Testis (tissue), 2 donors: Measurements from ENCODE around the gene SIRT5.

ENCODE experiments used
- CTCF ChIP-seq, 3 experiments: fragments of 450-650 bp in 2 of 3; fragments of 200-600 bp in 1 of 3; sonication (generic) in 1 of 3; IDR thresholded peaks; one replicate each; pipeline ENCODE4 v1.5.1; 2016 to 2019; ENCODE audit warnings: antibody characterized with exemption in 3 of 3, mild to moderate bottlenecking in 2 of 3, moderate library complexity in 1 of 3
- POLR2A ChIP-seq: fragments of 450-650 bp; IDR thresholded peaks from one replicate; pipeline ENCODE4 v1.6.1; 2017; ENCODE audit warnings: antibody characterized with exemption, mild to moderate bottlenecking, moderate library complexity

GRCh38 chr6:13605634-13606033, 31.2 kb downstream of the SIRT5 start:
- TF ChIP-seq CTCF (IDR thresholded peaks at IDR 0.05) (no peak), POLR2A (no peak)
